GM04503 (cell line): Measurements from ENCODE around the gene DOLPP1.
"Not testable (repeated sequence)": the region's sequence is repeated elsewhere in the genome, so short reads cannot be mapped to it uniquely, and the experiment has no call there.

Source experiments
- DNase-seq: peaks from one replicate; pipeline ENCODE4 v3.0.0-alpha.2; 2012; ENCODE audit warnings: low read depth

The DOLPP1 gene

DNA sequence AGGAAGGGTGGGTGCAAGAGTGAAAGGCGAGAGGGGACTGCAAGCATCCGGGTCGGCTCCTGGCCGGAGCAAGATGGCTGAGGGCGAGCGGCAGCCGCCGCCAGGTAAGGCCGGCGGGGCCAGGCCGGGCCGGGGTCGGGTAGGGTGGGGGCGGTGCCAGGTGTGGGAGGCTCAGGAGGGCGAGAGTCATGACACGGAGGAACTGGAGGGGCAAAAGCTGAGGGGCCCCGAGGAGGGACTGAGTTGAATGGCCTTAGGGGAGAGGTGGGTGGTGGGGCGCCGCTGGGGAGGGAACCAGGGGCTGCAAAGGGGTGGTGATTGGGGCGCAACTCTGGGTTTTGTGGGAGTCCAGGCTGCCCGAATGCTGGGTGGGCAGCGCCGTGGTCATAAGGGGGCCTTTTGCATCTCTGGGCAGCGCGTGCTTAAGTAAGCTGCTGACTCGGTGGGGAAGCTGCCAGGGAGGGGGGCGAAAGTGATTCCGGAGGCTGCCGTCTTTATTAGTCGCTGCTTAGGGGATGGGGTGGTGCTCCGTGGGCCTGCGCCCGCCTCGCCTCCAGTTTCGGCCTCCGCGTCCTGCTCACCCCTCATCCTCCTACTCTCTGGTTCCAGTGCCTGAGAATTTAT lies 30.7 kb downstream of the DOLPP1 start:
- DNase-seq = no peak

DNA sequence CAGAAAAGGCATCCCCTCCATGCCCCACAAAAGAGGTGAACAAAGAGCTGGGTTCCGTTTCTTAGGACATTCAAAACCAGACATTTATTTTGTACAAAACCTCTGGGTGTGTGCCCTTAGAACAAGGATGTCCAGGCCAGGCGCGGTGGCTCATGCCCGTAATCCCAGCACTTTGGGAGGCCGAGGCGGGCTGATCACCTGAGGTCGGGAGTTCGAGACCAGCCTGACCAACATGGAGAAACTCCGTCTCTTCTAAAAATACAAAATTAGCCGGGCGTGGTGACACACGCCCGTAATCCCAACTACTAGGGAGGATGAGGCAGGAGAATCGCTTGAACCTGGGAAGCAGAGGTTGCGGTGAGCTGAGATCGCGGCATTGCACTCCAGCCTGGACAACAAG lies 31.6 kb downstream of the DOLPP1 start:
- not testable (repeated sequence) for DNase-seq

DNA sequence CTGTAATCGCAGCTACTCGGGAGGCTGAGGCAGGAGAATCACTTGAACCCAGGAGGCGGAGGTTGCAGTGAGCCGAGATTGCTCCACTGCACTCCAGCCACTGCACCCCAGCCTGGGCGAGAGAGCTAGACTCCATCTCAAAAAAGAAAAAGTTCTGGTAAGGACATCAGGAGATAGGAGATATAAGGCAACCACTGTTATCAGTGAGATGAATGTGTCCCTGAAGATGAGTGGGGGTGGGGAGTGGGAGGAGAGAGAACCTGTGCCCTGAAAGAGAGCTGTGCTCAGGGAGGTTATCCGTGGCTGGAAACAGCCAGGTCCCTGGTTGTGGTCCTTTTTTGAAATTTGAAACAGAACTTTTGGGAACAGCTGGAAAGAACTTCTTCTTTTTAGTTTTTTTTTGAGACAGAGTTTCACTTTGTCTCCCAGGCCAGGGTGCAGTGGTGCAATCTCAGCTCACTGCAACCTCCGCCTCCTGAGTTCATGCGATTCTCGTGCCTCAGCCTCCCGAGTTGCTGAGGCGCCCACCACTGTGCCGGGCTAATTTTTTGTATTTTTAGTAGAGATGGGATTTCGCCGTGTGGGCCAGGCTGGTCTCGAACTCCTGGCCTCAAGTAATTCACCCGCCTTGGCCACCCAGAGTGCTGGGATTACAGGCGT lies 32.9 kb downstream of the DOLPP1 start:
- DNase-seq = no peak

DNA sequence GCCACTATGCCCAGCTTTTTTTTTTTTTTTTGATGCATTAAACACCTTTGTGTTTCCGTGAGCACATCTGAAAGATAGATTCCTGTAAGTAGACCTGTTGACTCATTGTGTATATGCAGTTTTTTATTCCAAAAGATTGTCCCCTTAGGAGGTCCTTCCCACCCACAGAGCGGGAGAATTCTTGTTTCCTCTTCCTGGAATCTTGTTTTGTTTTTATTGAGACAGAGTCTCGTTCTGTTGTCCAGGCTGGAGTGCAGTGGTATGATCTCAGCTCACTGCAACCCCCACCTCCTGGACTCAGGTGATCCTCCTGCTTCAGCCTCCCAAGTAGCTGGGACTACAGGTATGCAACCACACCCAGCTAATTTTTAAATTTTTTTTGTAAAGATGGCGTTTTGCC lies 37.9 kb downstream of the DOLPP1 start:
- no peak for DNase-seq

DNA sequence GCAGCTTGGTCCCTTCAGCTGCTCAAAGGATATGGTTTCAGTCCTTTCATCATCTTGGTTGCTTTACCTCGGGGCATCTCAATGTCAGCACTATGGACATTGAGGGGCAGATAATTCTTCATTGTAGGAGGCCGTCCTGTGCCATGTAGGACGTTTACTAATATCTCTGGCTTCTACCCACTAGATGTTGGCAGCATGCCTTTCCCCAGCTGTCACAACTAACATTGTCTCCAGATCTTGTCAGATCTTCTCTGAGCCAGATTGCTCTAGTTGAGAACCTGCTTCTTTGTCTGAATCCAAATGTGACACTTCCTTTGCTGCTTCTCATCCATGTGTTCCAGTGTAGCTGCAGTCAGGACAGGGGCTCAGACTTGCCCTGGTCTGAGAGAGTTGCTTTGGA lies 40.6 kb downstream of the DOLPP1 start:
- no peak for DNase-seq

DNA sequence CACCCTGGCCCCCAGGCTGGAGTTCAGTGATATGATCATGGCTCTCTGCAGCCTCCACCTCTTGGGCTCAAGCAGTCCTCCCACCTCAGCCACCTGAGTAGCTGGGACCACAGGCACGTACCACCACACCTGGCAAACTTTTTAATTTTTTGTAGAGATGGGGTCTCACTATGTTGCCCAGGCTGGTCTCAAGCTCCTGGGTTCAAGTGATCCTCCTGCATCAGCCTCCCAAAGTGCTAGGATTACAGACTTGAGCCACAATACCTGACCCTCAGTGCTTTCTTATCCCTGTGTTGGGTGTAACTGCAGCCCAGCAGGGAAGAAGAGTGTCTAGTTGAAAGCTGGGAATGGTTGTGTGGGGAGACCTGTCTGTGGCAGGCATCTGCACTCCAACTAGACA lies 41.2 kb downstream of the DOLPP1 start:
- DNase-seq = no peak

DNA sequence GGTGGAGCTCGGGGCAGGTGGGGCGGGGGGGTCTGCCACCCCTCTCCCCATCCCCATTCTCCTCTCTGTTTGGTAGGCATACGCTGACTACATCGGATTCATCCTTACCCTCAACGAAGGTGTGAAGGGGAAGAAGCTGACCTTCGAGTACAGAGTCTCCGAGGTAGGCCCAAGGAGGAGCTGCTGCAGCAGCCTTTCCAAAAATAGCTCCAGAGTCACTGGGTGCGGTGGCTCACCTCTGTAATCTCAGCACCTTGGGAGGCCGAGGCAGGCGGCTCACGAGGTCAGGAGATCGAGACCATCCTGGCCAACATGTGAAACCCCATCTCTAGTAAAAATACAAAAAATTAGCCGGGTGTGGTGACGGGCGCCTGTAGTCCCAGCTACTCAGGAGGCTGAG lies 42.1 kb downstream of the DOLPP1 start:
- DNase-seq = not testable (repeated sequence)

DNA sequence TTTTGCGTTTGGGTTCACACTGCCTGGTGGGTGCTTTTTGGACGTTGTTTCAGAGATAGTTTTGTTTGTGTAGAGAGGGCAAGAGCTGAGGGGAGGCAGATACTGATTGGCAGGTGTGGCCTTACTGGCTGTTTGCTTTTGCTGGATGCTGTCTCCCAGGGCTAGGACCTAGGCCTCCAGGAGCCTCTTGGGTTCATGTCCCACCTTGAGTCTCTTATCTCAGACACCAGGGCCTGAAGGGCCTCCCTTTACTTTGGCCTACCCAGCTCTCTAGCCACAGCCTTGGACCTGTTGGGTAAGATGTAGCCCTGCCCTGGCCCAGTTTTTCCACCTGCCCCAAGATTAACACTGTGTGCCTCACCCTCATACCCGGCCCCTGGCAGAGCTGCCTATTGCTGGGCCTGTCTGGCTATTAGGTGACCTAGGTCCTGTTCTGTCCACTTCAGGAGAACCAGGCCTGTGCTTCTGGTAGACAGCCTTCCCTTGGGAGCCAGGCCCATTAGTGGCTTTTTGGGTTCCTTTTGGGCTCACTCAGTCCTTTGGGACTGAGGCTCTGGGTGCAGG lies 43.7 kb downstream of the DOLPP1 start:
- DNase-seq = no peak

DNA sequence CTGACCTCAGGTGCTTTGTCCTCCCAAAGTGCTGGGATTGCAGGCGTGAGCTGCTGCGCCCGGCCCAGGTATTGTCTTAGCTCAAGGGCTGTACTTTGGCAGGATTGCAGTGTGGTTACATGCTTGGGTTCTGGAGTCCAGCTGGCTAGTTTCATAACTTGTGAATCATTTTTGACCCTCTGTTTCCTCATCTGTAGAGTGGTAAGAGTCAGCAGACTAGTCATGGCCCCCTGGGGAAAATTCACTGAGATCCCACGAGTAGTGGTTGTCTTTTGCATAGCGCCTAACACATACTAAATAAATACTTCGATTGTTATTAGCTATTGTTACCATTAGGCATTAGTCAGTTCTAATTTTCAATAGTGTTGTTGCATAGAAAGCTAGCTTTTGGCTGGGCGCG lies 44.6 kb downstream of the DOLPP1 start:
- no peak for DNase-seq

DNA sequence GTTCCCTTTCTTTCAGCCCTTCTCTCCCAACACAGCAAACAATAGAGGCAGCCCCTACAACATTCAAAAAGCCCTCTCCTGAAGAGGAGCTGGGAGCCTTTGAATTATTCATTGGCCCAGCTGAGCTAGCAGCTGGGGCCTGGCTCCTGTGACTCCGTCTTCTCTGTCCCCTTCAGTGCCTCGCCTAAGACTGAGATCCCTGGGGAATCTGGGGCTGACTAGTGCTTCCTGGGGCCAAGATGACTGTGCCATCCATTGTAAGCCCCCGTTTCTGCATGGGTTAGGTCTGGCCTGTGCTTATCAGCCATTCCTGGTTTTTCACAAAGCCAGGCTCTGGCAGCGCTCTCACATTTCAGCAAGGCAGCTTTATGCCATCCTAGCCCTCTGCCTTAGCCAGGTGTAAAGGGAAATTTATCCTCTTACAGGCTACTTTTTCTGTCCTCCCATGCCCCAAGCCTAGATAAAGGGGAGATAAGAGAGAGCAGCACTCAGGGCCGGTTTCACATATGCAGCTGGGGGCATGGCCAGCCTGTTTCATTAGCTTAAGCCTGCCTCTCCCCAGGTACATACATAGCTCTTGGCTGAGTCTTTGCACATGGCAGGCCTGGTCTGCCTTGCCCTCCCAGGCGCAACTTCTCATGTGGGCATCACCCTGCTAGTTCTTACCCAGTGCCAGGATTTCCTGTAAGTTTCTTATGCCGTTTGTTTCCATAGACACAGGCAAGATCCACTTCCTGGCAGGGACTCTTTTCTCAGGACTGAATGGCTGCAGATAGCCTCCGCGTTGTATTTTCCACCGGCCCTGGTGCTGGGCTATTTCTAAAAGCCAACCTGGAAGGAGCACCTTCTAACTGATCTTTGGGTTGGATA lies 46.1 kb downstream of the DOLPP1 start:
- no peak for DNase-seq

DNA sequence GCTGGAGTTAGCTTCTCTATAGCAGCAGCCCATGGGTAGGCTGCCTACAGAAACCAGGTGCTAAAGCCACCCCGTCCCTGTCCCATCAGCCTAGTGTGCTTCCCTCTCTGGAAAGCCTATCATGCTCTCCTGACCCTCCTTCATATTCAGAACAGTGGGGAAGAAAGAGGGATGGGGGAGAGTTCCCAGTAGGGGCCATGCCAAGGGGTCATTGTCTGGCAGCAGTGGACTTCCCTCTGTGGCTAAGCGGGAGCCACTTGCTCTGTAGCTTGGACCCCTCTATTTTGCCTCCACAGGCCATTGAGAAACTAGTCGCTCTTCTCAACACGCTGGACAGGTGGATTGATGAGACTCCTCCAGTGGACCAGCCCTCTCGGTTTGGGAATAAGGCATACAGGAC lies 47.8 kb downstream of the DOLPP1 start:
- DNase-seq = no peak

DNA sequence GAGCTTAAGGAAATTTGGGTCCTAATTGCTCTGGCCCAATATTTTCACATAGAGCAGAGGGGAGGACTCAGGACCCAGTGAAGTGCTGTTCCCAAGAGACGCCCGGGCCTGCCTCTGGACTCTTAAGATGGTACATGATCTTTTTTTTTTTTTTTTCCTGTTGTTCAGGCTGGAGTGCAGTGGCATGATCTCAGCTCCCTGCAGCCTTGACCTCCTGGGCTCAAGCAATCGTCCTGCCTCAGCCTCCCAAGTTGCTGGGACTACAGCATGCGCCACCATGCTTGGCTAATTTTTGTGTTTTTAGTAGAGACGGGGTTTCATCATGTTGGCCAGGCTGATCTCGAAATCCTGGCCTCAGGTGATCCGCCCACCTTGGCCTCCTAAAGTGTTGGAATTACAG lies 49.4 kb downstream of the DOLPP1 start:
- not testable (repeated sequence) for DNase-seq

DNA sequence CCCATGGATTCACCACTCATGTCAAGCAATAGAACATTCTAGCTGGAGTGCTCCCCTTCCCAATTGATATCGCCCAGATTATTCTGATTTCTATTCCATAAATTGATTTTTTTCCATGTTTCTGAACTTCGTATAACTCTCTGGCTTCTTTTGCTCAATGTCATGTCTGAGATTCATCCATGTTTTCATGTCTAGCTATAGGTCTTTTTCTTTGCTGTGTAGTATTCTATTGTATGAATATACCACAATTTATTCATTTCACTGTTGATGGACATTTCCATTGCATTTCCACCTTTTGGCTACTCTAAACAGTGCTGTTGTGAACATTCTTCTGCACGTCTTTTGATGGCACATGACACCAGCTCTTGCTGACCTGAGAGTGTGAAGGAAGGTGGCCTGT lies 49.9 kb downstream of the DOLPP1 start:
- no peak for DNase-seq

DNA sequence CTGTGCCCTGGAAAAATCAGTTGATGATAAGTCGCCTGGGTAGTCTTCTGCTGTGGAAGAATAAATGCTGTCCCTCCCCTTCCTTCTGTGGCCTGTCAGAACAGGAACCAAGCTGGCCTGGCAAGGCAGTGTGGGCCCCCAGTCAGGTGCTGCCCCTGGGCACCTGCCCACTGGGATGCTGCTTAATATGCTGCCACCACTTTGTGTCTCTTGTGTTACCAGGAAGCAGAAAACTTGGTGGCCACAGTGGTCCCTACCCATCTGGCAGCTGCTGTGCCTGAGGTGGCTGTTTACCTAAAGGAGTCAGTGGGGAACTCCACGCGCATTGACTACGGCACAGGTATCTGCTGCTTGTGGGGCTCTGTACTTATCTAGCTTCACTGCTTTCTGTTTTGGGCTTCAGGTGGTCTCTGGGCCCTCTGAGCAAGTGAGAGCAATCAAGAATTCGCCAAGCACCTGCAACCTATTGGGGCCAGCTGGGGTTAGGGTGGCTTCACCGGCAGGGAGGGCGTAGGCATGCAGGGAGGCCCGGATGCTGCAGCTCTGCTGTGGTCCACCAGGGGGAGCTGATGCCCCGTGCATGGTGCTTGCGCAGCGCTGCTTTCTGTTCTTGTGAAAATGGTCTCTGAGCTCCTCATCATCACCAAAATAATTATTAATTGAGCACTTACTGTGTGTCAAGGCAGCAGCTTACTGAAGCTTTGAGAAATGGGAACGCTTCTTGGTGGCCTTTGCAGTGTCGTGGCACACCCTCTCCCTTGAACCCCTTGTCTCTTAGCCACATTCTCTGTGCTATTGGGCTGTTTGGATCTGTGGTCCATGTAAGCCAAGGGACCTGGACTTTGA lies 50.6 kb downstream of the DOLPP1 start:
- DNase-seq = no peak

DNA sequence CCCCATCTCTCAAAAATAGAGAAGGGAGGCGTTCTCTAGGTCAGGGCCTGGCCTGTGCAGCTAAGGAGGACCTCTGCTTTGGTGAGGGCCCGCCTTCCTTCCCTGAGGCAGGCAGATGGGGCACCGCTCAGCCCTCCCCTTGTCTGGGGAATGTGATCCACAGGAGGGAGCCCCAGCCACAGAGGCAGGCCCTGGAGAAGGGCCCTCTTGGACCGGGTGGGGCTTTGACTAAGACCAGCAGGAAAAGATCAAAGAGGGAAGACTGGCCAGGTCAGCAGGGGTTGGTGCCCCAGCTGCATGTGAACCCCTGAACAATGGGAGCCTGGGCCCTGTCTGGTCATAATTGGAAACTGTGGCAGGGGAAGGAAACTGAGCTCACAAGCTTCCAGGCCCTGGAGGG lies 52.2 kb downstream of the DOLPP1 start:
- DNase-seq = no peak

DNA sequence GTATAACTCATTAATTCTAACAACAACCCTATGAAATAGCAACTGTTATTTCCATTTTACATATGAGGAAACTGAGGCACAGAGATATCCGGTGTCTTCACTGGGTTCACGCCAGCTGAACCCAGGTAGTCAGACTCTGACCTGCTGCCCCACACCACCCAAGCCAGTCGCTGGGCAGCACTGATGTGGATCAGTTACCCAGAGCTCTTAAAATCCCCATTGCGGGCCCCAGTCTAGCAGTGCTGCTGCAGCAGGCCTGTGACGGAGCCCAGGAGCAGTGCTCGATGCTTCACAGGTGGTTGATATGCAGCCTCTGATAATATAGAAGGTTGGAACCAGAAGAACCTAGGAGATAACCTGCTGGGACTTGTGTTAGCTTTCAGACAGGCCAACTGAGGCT lies 54.6 kb downstream of the DOLPP1 start:
- no peak for DNase-seq

DNA sequence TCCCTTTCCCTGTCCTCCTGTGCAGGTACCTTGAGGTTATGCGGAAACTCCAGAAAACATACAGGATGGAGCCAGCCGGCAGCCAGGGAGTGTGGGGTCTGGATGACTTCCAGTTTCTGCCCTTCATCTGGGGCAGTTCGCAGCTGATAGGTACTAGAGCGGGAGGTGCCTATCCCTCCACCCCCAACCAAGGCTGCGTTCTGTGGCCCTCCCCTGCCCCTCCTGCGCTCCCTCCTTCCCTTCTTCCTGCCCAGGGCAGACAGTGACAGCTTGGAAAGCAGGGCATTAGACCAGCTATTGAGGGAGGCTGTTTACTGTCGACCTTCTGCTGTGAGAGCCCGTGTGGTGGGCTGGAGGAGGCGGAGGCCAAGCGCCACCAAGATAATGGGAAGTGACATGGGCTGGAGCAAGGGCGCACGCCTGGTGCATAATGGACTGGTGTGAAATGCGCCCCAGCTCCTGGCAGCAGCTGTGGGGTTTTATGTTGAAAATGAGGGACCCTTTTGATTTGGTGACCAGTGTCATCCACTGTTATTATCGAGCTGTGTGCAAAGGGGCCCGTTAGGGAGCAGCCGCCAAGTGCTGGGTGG lies 55.6 kb downstream of the DOLPP1 start:
- DNase-seq = no peak

DNA sequence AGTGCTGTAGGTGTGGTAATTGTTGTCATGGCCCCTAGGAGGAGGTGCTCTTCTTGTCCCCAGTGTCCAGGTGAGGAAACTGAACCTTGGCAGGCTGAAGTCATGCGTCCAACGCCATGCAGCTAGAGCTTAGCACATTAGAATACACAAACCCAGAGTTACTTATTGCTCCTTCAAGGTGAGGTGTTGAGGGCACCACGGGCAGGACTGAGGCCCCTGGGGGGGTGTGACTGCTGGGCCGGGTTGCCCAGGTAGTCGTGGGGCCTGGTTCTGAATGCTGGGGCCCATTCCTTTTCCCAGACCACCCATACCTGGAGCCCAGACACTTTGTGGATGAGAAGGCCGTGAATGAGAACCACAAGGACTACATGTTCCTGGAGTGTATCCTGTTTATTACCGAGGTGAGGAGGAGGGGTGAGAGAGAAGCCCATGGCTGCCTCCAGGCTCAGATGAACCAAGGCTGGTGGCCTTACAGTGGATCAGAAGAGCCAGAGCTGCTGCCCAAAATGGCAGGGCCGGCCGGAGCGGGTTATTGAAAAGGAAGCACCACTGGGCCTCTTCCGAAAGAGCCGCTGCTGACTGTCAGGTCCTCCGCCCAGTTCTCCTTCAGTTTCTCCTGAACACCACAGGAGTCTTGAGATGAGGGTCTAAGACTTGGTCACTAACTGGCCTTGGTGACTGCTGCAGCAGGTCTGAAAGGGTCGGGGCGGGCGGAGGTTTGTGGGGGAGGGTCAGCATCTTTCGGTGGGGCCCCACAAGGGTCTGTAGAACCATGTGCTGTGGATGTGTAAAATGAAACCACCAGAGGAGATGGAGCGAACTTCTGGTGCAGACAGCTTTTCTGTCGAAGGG lies 56.6 kb downstream of the DOLPP1 start:
- no peak for DNase-seq

DNA sequence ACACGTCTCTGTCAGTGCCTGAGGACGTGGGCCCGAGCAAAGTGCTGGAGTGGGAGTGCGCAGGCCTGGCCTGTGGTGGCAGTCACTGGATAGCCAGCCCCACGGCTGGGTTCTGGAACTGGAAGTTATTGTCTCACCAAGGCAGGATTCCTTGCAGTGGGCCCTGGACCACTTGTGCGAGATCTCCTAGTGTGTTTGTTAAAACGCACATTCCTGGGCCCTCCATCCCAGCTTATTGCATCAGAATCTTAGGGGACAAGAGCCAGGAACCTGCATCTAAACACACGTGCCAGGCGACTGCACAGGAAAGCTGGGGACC lies 57.2 kb downstream of the DOLPP1 start:
- no peak for DNase-seq

DNA sequence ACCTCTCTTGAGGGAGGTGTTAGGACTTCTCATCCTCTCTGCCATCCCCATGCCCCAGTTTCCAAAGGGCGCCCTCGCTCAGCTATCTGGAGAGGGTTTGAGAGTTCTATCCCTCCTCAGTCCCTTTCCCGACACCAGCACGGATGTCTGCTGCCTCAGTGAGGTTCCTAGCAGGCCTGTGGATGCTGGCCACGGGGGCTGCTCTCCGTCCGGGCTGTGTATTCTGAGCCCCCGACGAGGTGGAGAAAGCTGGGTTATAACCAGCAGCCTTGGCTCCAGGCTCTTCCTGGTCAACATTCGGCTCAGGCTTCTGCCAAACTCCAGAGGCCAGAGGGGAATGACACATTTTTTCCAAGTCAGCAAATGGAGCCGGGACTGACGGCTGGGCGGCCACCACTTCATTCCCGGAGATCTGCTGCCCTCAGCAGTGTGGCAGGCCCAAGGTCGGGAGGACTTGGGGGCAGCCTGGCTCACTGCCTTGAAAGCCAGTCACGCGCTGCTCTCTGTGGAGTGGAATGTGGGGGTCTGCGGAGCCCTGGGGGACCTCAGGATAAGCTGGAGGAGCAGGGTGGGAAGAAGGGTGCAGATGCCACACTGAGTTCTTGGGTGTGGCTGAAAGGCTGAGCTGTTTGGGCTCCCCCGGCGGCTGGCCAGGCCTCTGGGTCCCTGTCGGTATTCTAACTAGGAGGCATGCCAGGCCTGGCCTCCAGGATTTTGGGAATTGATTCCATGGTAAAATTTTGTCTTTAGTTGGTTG lies 57.7 kb downstream of the DOLPP1 start:
- no peak for DNase-seq
